Bronchial epithelial cell (primary cell): Measurements from ENCODE around the gene RCN1. TPM values are rescaled to one million over a fixed set of nuclear protein-coding genes. Genes with fewer than 3 reads are reported as not detected.

Source experiments
- DNase-seq: peaks from one replicate; pipeline ENCODE4 v3.0.0-alpha.2; 2010; ENCODE audit warnings: low read depth
- FAIRE-seq: peaks from 2 replicates; lab custom pipeline; 2011; peaks lifted over from hg19 to GRCh38; lab: Jason Lieb, UNC
- H3K27me3 ChIP-seq: 2 replicates; pipeline ENCODE4 v1.5.1; 2011; ENCODE audit warnings: low read length; ENCODE audit not compliant: control insufficient read depth, insufficient read depth
- H3K36me3 ChIP-seq: 2 replicates; pipeline ENCODE4 v1.5.1; 2011; ENCODE audit warnings: low read length; ENCODE audit not compliant: control insufficient read depth, insufficient read depth
- H3K4me3 ChIP-seq: 2 replicates; pipeline ENCODE4 v1.5.1; 2011; ENCODE audit warnings: mild to moderate bottlenecking, low read depth, low read length, control low read depth
- total RNA-seq: library from RNA; depleted of rRNA; stranded (reverse); fragments of >200 nt; gene quantifications from 2 replicates; pipeline ENCODE4 v1.2.1, GENCODE V29; 2014
- TF ChIP-seq, protein P1 (sequence below): IDR thresholded peaks from 2 replicates; pipeline ENCODE4 v1.5.1; 2011; ENCODE audit warnings: mild to moderate bottlenecking, moderate library complexity, low read length, control low read depth, inconsistent platforms; ENCODE audit not compliant: insufficient read depth, severe bottlenecking

Gene RCN1
- total RNA-seq, 1 donor from 2014 or later = 113 TPM

DNA sequence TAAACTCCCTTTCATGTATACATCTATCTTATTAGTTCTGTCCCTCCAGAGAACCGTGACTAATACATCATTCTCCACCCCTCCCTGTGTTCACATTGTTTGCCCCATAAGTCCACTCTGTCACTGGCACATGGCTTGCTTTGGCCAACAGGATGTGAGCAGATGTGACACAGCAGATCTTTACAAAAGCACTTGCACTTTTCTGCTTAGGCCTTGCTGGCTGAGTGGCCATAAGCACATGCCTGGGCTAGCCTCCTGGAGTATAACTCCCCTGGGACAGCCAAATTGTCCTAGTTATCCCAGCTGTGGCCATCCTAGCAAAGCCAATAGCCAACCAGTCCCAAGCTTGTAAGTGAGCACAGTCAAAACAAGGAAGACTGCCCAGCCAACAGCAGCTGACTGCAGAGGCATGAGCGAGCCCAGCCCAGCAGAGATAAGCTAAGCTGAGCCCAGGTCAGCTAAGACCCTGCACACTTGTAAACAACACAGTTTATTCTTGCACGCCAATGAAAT, 9.7 kb upstream of the RCN1 start:
- no peaks in the 10 kb centered on the region for H3K27me3 ChIP-seq
- H3K36me3 ChIP-seq = no peaks in the 10 kb centered on the region
- DNase-seq = peak; percentile 87
- TF ChIP-seq, protein P1, sequence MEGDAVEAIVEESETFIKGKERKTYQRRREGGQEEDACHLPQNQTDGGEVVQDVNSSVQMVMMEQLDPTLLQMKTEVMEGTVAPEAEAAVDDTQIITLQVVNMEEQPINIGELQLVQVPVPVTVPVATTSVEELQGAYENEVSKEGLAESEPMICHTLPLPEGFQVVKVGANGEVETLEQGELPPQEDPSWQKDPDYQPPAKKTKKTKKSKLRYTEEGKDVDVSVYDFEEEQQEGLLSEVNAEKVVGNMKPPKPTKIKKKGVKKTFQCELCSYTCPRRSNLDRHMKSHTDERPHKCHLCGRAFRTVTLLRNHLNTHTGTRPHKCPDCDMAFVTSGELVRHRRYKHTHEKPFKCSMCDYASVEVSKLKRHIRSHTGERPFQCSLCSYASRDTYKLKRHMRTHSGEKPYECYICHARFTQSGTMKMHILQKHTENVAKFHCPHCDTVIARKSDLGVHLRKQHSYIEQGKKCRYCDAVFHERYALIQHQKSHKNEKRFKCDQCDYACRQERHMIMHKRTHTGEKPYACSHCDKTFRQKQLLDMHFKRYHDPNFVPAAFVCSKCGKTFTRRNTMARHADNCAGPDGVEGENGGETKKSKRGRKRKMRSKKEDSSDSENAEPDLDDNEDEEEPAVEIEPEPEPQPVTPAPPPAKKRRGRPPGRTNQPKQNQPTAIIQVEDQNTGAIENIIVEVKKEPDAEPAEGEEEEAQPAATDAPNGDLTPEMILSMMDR = no peak
- peak; percentile 64 for FAIRE-seq
- no peak overlapping the region for H3K4me3 ChIP-seq

GRCh38 chr11:32081901-32082300, 9.0 kb upstream of the RCN1 start:
- Histone ChIP-seq H3K27me3 (no peaks in the 10 kb centered on the region), H3K36me3 (no peaks in the 10 kb centered on the region), H3K4me3 (no peak overlapping the region)
- FAIRE-seq (no peak), DNase-seq (peak; percentile 58)
- TF ChIP-seq, protein P1 = no peak

- Histone ChIP-seq H3K27me3 (no peaks in the 10 kb centered on the region), H3K36me3 (no peaks in the 10 kb centered on the region), H3K4me3 (no peak overlapping the region)
- DNase-seq (no peak), FAIRE-seq (no peak)
- TF ChIP-seq, protein P1 = no peak
Observed at GRCh38 chr11:32082346-32082986, 8.4 kb upstream of the RCN1 start.

DNA sequence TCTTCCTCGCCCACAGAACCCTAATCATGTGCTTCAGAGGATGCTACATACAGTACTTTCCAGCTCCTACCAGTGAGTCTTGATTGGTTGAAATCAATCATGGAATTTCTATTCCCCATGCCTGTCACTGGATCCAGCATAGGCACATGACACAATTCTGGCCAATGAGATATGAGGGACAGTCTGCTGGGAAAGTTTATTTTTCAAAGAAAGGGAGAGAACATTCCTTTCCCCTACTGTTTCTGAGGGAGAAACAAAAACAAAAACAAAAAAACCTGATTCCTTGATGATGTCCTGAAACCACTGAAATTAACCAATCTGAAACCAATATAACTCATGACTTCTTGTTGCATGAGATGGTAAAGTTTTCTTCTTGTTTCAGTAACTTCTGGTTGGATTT, 3.3 kb upstream of the RCN1 start:
- no peaks in the 10 kb centered on the region for H3K36me3 ChIP-seq
- no peak overlapping the region for H3K4me3 ChIP-seq
- no peaks in the 10 kb centered on the region for H3K27me3 ChIP-seq
- FAIRE-seq (no peak), DNase-seq (no peak)
- TF ChIP-seq, protein P1 = no peak

DNA sequence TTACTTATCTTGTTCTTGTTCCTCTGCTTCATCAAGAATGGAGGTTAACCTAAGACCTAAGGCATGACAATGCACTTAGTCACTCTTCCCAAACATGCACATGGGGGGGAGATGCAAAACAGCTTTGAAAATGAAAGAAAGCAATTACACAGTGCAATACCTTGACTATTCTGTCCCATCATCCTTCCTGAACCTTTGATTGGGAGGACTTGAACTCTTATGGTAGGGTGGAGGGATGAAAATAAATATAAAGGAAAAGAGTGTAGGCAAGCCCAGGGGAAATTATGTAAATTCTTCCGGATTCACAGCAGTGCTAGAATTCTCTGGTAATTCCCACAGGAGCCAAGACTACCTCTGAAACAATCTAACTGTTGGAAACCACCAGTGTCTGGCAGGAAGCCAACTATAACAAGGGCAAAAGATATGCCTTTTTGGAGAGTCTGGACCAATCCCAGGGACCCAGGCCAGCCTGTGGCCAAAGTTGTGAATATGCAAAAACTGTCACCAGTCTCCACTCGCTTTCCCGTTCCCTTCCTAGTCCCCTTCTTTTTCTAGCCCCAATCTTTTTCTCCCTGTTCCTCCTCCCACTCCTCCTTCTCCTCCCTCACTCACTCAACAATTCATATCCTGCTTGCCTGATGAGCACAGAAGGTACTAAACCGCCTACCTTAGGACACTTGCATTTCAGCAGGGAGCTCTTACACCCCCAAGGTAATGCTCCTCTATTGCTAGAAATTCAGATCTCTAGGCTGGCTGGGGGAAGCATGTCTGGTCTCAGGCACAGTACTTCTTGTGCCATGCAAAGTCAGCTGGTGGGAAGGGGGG, 2.5 kb upstream of the RCN1 start:
- H3K27me3 ChIP-seq = no peaks in the 10 kb centered on the region
- DNase-seq (peak; percentile 85), FAIRE-seq (no peak)

More for the DNA sequence above, 2.5 kb upstream of the RCN1 start:
- TF ChIP-seq, protein P1 = no peak
- Histone ChIP-seq H3K4me3 (no peak overlapping the region), H3K36me3 (no peaks in the 10 kb centered on the region)
